ENCODE data around the gene TENT5C.

- TF ChIP-seq CTCF (IDR thresholded peaks at IDR 0.05; ENCODE audit: low read length) = peak; percentile 75
- no peak for TF ChIP-seq EZH2 (IDR thresholded peaks at IDR 0.05; ENCODE audit: borderline replicate concordance, low read length)
Measured at GRCh38 chr1:117674521-117675400, 68.9 kb downstream of the TENT5C start.

Measured in OCI-LY1 (cell line).